ENCODE results near the gene PKIG.

PKIG gene

GRCh38 chr20:44609516-44610312 lies 27.3 kb downstream of the PKIG start:
- CTCF ChIA-PET, result interaction anchor here (0.6 to 1.1 kb wide), 8 partner anchors 26 to 403 kb away, joined by 3 to 6 read pairs (median 4); partner anchors contain the start of genes SERINC3 and TTPAL
- TF ChIP-seq FOXK2 (IDR thresholded peaks at IDR 0.05), result no peak
- TF ChIP-seq ELF4 (IDR thresholded peaks at IDR 0.05), result peak; percentile 60
- POLR2A ChIA-PET, result interaction anchor here (1.3 to 1.7 kb wide), 2 partner anchors 34 to 134 kb away, joined by 4 to 8 read pairs; partner anchors contain the start of gene TTPAL
- peak; percentile 87 for DNase-seq (ENCODE audit: extremely low spot score)

- ChIA-PET CTCF (interaction anchor here (0.6 to 1.1 kb wide), 8 partner anchors 26 to 403 kb away, joined by 3 to 6 read pairs (median 4); partner anchors contain the start of gene TTPAL), POLR2A (interaction anchor here (1.3 to 1.7 kb wide), 2 partner anchors 35 to 135 kb away, joined by 4 to 8 read pairs; partner anchors contain the start of gene TTPAL)
- no peak for TF ChIP-seq ELF4 (IDR thresholded peaks at IDR 0.05)
- TF ChIP-seq HDGF (IDR thresholded peaks at IDR 0.05; ENCODE audit: borderline replicate concordance), result no peak
- no peak for TF ChIP-seq L3MBTL2 (conservative IDR thresholded peaks at IDR 0.05)
- TF ChIP-seq LEF1 (IDR thresholded peaks at IDR 0.05; ENCODE audit: borderline replicate concordance), result no peak
- TF ChIP-seq FOXM1 (IDR thresholded peaks at IDR 0.05; ENCODE audit: borderline replicate concordance), result no peak
- no peak for TF ChIP-seq SP1 (IDR thresholded peaks at IDR 0.05)
- TF ChIP-seq FOXA1 (IDR thresholded peaks at IDR 0.05), result no peak
- no peak for TF ChIP-seq SUZ12 (IDR thresholded peaks at IDR 0.05)
- TF ChIP-seq FOXK2 (IDR thresholded peaks at IDR 0.05), result no peak
- TF ChIP-seq ZNF384 (IDR thresholded peaks at IDR 0.05), result no peak
- no peak for TF ChIP-seq NFRKB (IDR thresholded peaks at IDR 0.05)
- no peak for TF ChIP-seq BHLHE40 (IDR thresholded peaks at IDR 0.05; ENCODE audit: borderline replicate concordance)
- no peak for TF ChIP-seq CTBP1 (IDR thresholded peaks at IDR 0.05; ENCODE audit: borderline replicate concordance)
- TF ChIP-seq ARNT (IDR thresholded peaks at IDR 0.05), result no peak
- TF ChIP-seq TARDBP (IDR thresholded peaks at IDR 0.05), result no peak
- TF ChIP-seq PKNOX1 (IDR thresholded peaks at IDR 0.05), result no peak
- DNase-seq (ENCODE audit: extremely low spot score), result no peak
These were observed 28.1 kb downstream of the PKIG start for GRCh38 chr20:44610313-44610962.

GRCh38 chr20:44613575-44613974 lies 31.2 kb downstream of the PKIG start:
- ChIA-PET POLR2A (no interaction called here), CTCF (no interaction called here)
- TF ChIP-seq ELF4 (IDR thresholded peaks at IDR 0.05), result no peak
- TF ChIP-seq SP1 (IDR thresholded peaks at IDR 0.05), result no peak
- no peak for TF ChIP-seq ZNF384 (IDR thresholded peaks at IDR 0.05)
- no peak for TF ChIP-seq LEF1 (IDR thresholded peaks at IDR 0.05; ENCODE audit: borderline replicate concordance)
- no peak for TF ChIP-seq PKNOX1 (IDR thresholded peaks at IDR 0.05)
- no peak for TF ChIP-seq HDGF (IDR thresholded peaks at IDR 0.05; ENCODE audit: borderline replicate concordance)
- TF ChIP-seq ARNT (IDR thresholded peaks at IDR 0.05), result no peak
- no peak for TF ChIP-seq FOXM1 (IDR thresholded peaks at IDR 0.05; ENCODE audit: borderline replicate concordance)
- TF ChIP-seq TARDBP (IDR thresholded peaks at IDR 0.05), result no peak
- no peak for DNase-seq (ENCODE audit: extremely low spot score)

GRCh38 chr20:44614525-44614924 lies 32.1 kb downstream of the PKIG start:
- ChIA-PET CTCF (no interaction called here), POLR2A (no interaction called here)
- TF ChIP-seq NFRKB (IDR thresholded peaks at IDR 0.05) (no peak), FOXK2 (IDR thresholded peaks at IDR 0.05) (no peak), BHLHE40 (IDR thresholded peaks at IDR 0.05; ENCODE audit: borderline replicate concordance) (no peak), ZNF384 (IDR thresholded peaks at IDR 0.05) (no peak), L3MBTL2 (conservative IDR thresholded peaks at IDR 0.05) (no peak), CTBP1 (IDR thresholded peaks at IDR 0.05; ENCODE audit: borderline replicate concordance) (no peak), SUZ12 (IDR thresholded peaks at IDR 0.05) (no peak)
- no peak for DNase-seq (ENCODE audit: extremely low spot score)

GRCh38 chr20:44615169-44615791 lies 32.9 kb downstream of the PKIG start:
- no peak for DNase-seq (ENCODE audit: extremely low spot score)
- CTCF ChIA-PET, result no interaction called here
- TF ChIP-seq TARDBP (IDR thresholded peaks at IDR 0.05) (no peak), NFRKB (IDR thresholded peaks at IDR 0.05) (no peak), FOXA1 (IDR thresholded peaks at IDR 0.05) (no peak), HDGF (IDR thresholded peaks at IDR 0.05; ENCODE audit: borderline replicate concordance) (no peak), CTBP1 (IDR thresholded peaks at IDR 0.05; ENCODE audit: borderline replicate concordance) (no peak), SUZ12 (IDR thresholded peaks at IDR 0.05) (no peak), FOXK2 (IDR thresholded peaks at IDR 0.05) (no peak), PKNOX1 (IDR thresholded peaks at IDR 0.05) (no peak), ZNF384 (IDR thresholded peaks at IDR 0.05) (no peak)
- POLR2A ChIA-PET, result no interaction called here

Data from HEK293T (cell line).